OCI-LY1 (cell line): ENCODE data around the gene CCNG2.

Experiments used
- H2AFZ ChIP-seq: fragments of 200-600 bp; sonication (generic), shearing (Covaris generic); 2 replicates; pipeline ENCODE4 v1.6.0; 2014; ENCODE audit warnings: antibody characterized with exemption, mild to moderate bottlenecking, low read length
- H3F3A ChIP-seq: fragments of 200-600 bp; sonication (generic), shearing (Covaris generic); 2 replicates; pipeline ENCODE4 v1.6.0; 2014; ENCODE audit warnings: mild to moderate bottlenecking, antibody characterized with exemption, low read length, moderate library complexity; ENCODE audit not compliant: insufficient read depth
- H3K27ac ChIP-seq: fragments of 200-600 bp; sonication (generic); 2 replicates; pipeline ENCODE4 v1.5.1; 2014; ENCODE audit warnings: low read length, mixed run types, mild to moderate bottlenecking, low read depth; ENCODE audit not compliant: poor library complexity, severe bottlenecking
- H3K27me3 ChIP-seq: fragments of 200-600 bp; sonication (generic); 2 replicates; pipeline ENCODE4 v1.6.0; 2014; ENCODE audit warnings: antibody characterized with exemption, mild to moderate bottlenecking, low read length, moderate library complexity; ENCODE audit not compliant: insufficient read depth
- H3K36me3 ChIP-seq: fragments of 200-600 bp; sonication (generic); 2 replicates; pipeline ENCODE4 v1.6.1; 2014; ENCODE audit warnings: mild to moderate bottlenecking, antibody characterized with exemption, low read length, moderate library complexity, mixed read lengths; ENCODE audit not compliant: insufficient read depth
- H3K4me1 ChIP-seq: fragments of 200-600 bp; sonication (generic); 2 replicates; pipeline ENCODE4 v1.5.1; 2014; ENCODE audit warnings: mild to moderate bottlenecking, low read length, moderate library complexity; ENCODE audit not compliant: insufficient read depth, severe bottlenecking
- H3K4me2 ChIP-seq: fragments of 200-600 bp; sonication (generic), shearing (Covaris generic); 2 replicates; pipeline ENCODE4 v1.6.1; 2014; ENCODE audit warnings: low read length
- H3K4me3 ChIP-seq: fragments of 200-600 bp; sonication (generic); 2 replicates; pipeline ENCODE4 v1.5.1; 2014; ENCODE audit warnings: low read length, low read depth, mild to moderate bottlenecking, mixed read lengths; ENCODE audit not compliant: poor library complexity, severe bottlenecking
- H3K79me2 ChIP-seq: fragments of 200-600 bp; shearing (Covaris generic); 2 replicates; pipeline ENCODE4 v1.6.1; 2016; ENCODE audit warnings: mixed run types, low read length, mixed read lengths; ENCODE audit not compliant: insufficient read depth
- H3K9ac ChIP-seq: fragments of 200-600 bp; sonication (generic), shearing (Covaris generic); 2 replicates; pipeline ENCODE4 v1.6.1; 2014; ENCODE audit warnings: mild to moderate bottlenecking, low read length, mixed read lengths
- H3K9me2 ChIP-seq: fragments of 200-600 bp; sonication (generic), shearing (Covaris generic); 2 replicates; pipeline ENCODE4 v1.6.1; 2014; ENCODE audit warnings: low read depth, mild to moderate bottlenecking, low read length, mixed read lengths
- H3K9me3 ChIP-seq: fragments of 200-600 bp; shearing (Covaris generic); 2 replicates; pipeline ENCODE4 v1.6.1; 2014; ENCODE audit warnings: low read length, mixed read lengths
- H4K20me1 ChIP-seq: fragments of 200-600 bp; sonication (generic), shearing (Covaris generic); 2 replicates; pipeline ENCODE4 v1.6.0; 2016; ENCODE audit warnings: mild to moderate bottlenecking, low read length; ENCODE audit not compliant: insufficient read depth
- EZH2 ChIP-seq: fragments of 200-600 bp; sonication (generic), shearing (Covaris generic); IDR thresholded peaks from 2 replicates; pipeline ENCODE4 v1.8.0; 2017; ENCODE audit warnings: borderline replicate concordance, mixed run types, mild to moderate bottlenecking, antibody characterized with exemption, low read length, moderate library complexity, mixed read lengths
- TF ChIP-seq, protein P1 (sequence below): fragments of 200-600 bp; sonication (generic), shearing (Covaris generic); IDR thresholded peaks from 2 replicates; pipeline ENCODE4 v1.5.1; 2017; ENCODE audit warnings: mild to moderate bottlenecking, antibody characterized with exemption, low read length, moderate library complexity, mixed read lengths

CCNG2 gene

DNA sequence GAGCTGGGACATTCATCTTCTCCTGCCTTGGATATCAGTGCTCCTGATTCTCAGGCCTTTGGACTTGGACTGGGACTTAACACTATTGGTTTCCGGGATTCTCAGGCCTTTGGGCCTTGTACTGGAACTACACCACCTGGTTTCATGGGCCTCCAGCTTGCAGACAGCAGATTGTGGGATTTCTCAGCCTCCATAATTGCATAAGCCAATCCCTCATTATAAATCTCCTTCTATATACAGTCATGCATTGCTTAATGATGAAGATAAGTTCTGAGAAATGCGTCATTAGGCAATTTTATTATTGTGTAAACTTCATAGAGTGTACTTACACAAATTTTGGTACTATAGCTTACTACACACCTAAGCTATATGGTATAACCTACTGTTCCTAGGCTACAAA lies 8.9 kb upstream of the CCNG2 start:
- Histone ChIP-seq H4K20me1 (no peaks in the 10 kb centered on the region), H3K27ac (peak overlapping the region; percentile 91), H3F3A (no peaks in the 10 kb centered on the region), H3K36me3 (no peaks in the 10 kb centered on the region), H3K79me2 (no peaks in the 10 kb centered on the region), H3K9ac (no peak overlapping the region), H3K4me2 (no peak overlapping the region), H3K27me3 (no peaks in the 10 kb centered on the region), H3K9me3 (no peaks in the 10 kb centered on the region), H3K4me1 (peaks cover 58% of the 10 kb centered on the region), H3K9me2 (no peaks in the 10 kb centered on the region), H2AFZ (no peak overlapping the region), H3K4me3 (no peak overlapping the region)
- TF ChIP-seq EZH2: no peak
- TF ChIP-seq, protein P1, sequence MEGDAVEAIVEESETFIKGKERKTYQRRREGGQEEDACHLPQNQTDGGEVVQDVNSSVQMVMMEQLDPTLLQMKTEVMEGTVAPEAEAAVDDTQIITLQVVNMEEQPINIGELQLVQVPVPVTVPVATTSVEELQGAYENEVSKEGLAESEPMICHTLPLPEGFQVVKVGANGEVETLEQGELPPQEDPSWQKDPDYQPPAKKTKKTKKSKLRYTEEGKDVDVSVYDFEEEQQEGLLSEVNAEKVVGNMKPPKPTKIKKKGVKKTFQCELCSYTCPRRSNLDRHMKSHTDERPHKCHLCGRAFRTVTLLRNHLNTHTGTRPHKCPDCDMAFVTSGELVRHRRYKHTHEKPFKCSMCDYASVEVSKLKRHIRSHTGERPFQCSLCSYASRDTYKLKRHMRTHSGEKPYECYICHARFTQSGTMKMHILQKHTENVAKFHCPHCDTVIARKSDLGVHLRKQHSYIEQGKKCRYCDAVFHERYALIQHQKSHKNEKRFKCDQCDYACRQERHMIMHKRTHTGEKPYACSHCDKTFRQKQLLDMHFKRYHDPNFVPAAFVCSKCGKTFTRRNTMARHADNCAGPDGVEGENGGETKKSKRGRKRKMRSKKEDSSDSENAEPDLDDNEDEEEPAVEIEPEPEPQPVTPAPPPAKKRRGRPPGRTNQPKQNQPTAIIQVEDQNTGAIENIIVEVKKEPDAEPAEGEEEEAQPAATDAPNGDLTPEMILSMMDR: no peak

GRCh38 chr4:77149789-77150188 lies 7.2 kb upstream of the CCNG2 start:
- H3K36me3 ChIP-seq: no peaks in the 10 kb centered on the region
- no peak overlapping the region for H3K4me3 ChIP-seq
- H3F3A ChIP-seq: no peaks in the 10 kb centered on the region
- H3K4me1 ChIP-seq: peaks cover 69% of the 10 kb centered on the region
- H4K20me1 ChIP-seq: no peaks in the 10 kb centered on the region
- TF ChIP-seq, protein P1: no peak
- TF ChIP-seq EZH2: no peak
- H3K9me2 ChIP-seq: no peaks in the 10 kb centered on the region
- H3K9ac ChIP-seq: no peak overlapping the region
- no peaks in the 10 kb centered on the region for H3K27me3 ChIP-seq
- H3K79me2 ChIP-seq: no peaks in the 10 kb centered on the region
- no peak overlapping the region for H3K4me2 ChIP-seq
- no peaks in the 10 kb centered on the region for H3K9me3 ChIP-seq
- peak overlapping the region; percentile 16 for H3K27ac ChIP-seq
- H2AFZ ChIP-seq: no peak overlapping the region

DNA sequence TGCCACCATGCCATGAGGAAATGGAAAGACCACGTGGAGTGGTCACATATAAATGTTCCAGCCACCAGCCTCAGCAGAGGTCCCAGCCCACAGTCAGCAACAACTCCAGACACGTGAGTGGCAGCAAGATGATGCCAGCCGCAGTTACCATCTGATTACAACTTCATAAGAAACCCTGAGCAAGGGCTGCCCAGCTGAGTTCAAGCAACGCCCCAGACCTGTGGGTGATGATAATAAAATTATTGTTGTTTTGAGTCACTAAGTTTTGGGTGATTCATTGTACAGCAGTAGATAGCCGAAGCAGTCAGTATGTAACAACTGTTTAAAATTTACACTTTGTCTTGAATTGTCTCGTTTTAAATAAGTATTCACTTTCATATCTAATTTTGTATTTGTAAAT lies 5.8 kb upstream of the CCNG2 start:
- H3F3A ChIP-seq: peaks cover 10% of the 10 kb centered on the region
- no peak overlapping the region for H3K4me2 ChIP-seq
- H4K20me1 ChIP-seq: no peaks in the 10 kb centered on the region
- no peak for TF ChIP-seq EZH2
- TF ChIP-seq, protein P1: no peak
- no peaks in the 10 kb centered on the region for H3K9me3 ChIP-seq
- H3K27me3 ChIP-seq: no peaks in the 10 kb centered on the region
- no peaks in the 10 kb centered on the region for H3K79me2 ChIP-seq
- H2AFZ ChIP-seq: no peak overlapping the region
- peak overlapping the region; percentile 100 for H3K27ac ChIP-seq
- no peak overlapping the region for H3K4me3 ChIP-seq
- H3K9ac ChIP-seq: no peak overlapping the region
- H3K4me1 ChIP-seq: peaks cover 70% of the 10 kb centered on the region
- H3K9me2 ChIP-seq: no peaks in the 10 kb centered on the region
- H3K36me3 ChIP-seq: no peaks in the 10 kb centered on the region
